ENCODE measurements around the gene WASF2. TPM values are rescaled to one million over a fixed set of nuclear protein-coding genes. Genes with fewer than 3 reads are reported as not detected.

Gene WASF2
- total RNA-seq, 1 donor from 2014 or later, result 59.1 TPM

- peak; percentile 86 for DNase-seq
- intact Hi-C loops (cut with micrococcal nuclease), result no loop called here
- ATAC-seq, result peak; percentile 72
These were observed 132.5 kb downstream of the WASF2 start for GRCh38 chr1:27357281-27358037.

DNA sequence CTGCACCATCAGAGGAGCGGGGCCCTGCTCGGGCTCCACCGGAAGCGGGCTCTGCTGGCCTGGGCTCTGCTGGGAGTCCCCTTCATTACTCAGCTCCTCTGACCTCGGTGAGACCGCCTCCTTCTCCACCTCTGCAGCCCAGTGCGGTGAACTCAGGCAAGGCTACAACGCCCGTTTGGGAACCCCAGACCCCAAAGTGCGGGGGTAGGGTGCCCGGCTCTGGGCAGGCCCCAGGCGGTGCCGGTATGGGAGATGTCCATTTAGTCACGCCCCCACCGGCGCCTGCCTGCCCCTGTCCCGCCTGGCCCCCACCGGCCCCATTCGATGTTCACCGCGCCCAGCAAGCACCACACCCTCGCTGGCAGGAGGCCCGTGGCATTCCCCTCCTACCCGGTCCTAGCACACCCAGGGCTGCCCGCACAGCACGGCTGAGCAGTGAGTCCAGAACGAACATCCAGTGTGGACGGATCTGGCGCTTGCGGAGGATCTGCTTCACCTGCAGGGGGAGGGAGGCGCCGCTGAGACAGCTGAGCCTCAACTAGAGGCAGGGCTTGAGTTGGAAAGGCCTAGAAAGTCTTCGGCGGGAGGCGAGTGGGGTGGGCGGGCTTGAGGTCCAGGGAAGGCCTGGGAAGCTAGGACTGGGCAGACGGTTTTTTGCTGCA is 133.2 kb downstream of the WASF2 start:
- DNase-seq (no peak), ATAC-seq (no peak)
- intact Hi-C loops (cut with micrococcal nuclease), result no loop called here

GRCh38 chr1:27356277-27356618 is 133.7 kb downstream of the WASF2 start:
- intact Hi-C loops (cut with micrococcal nuclease), result no loop called here
- DNase-seq (no peak), ATAC-seq (no peak)

DNA sequence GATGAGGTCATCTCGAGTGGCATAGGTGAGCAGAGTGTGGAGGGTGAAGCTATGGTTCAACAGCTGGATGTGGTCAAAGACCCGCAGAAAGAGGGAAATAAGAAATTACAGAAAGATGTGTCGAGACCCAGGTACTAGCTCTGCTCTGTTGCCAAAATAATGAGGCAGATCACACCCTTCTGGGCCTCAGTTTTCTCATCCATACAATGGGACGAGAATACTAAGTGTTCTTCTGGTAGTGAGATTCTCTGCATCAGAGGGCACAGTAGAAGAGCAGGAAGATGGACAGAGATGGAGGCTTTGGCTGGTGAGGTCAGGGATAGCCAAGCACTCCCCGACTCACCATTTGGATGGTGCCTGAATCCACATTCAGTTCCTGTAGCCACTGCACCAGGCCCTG is 134.3 kb downstream of the WASF2 start:
- intact Hi-C loops (cut with micrococcal nuclease), result no loop called here

More for the DNA sequence above, 134.3 kb downstream of the WASF2 start:
- ATAC-seq (no peak), DNase-seq (no peak)

Other genes starting within 250 kb of the WASF2 start
- 19.9 TPM for gene TMEM222, start 168.0 kb downstream of the WASF2 start, total RNA-seq
- 1.1 TPM for gene SYTL1, start 148.1 kb downstream of the WASF2 start, total RNA-seq
- 46.6 TPM for gene MAP3K6, start 123.2 kb downstream of the WASF2 start, total RNA-seq
- 19.3 TPM for gene FCN3, start 115.3 kb downstream of the WASF2 start, total RNA-seq
- not detected for gene CD164L2, start 106.8 kb downstream of the WASF2 start, total RNA-seq
- gene GPR3, start 97.5 kb downstream of the WASF2 start, total RNA-seq, result 0.12 TPM
- 42.8 TPM for gene AHDC1, start 114.0 kb upstream of the WASF2 start, total RNA-seq
- 4.7 TPM for gene FGR, start 145.0 kb upstream of the WASF2 start, total RNA-seq
- 34.5 TPM for gene IFI6, start 182.0 kb upstream of the WASF2 start, total RNA-seq
- gene FAM76A, start 235.8 kb upstream of the WASF2 start, total RNA-seq, result 12.3 TPM